GM12878 (cell line): Measurements from ENCODE around the gene CAPSL. TPM values are rescaled to one million over a fixed set of nuclear protein-coding genes. Genes with fewer than 3 reads are reported as not detected.

ENCODE experiments used
- ATAC-seq: fragments of 200-7000 bp; cut with Tn5 transposase; 3 replicates; pipeline ENCODE4 v1.9.1; 2020; ENCODE audit warnings: mild to moderate bottlenecking, moderate library complexity
- BruUV-seq: library from RNA; stranded (reverse); fragments of 400-500 nt; replicated peaks from 2 replicates; lab custom pipeline; 2021; lab: Mats Ljungman, UMichigan
- CTCF ChIA-PET: fragments of 300-600 bp; sonication (Branson Sonifier 250); formaldehyde crosslinking; extraction: SDS; loops from one replicate; lab custom pipeline; 2021; ENCODE audit warnings: inconsistent platforms; lab: Yijun Ruan, JAX
- POLR2A ChIA-PET: fragments of 350-600 bp; formaldehyde crosslinking; extraction: SDS; loops from one replicate; lab custom pipeline; 2021; ENCODE audit warnings: inconsistent platforms; lab: Charles Lee
- RAD21 ChIA-PET: fragments of 300-600 bp; sonication (Branson Sonifier 250); formaldehyde crosslinking; loops from one replicate; lab custom pipeline; 2023; ENCODE audit warnings: antibody characterized with exemption; ENCODE audit not compliant: unreplicated experiment; lab: Charles Lee
- SMC1A ChIA-PET: fragments of 300-600 bp; sonication (Branson Sonifier 250); formaldehyde crosslinking; loops from one replicate; lab custom pipeline; 2023; ENCODE audit not compliant: unreplicated experiment, uncharacterized antibody; lab: Charles Lee
- DNase-seq: peaks from one replicate; pipeline ENCODE4 v3.0.0-alpha.2; 2011; ENCODE audit warnings: low read depth, low spot score
- FAIRE-seq: peaks from 3 replicates; lab custom pipeline; 2011; peaks lifted over from hg19 to GRCh38; lab: Jason Lieb, UNC
- H2AFZ ChIP-seq: 2 replicates; pipeline ENCODE4 v1.6.0; 2011; ENCODE audit warnings: low read depth, low read length, control low read depth; ENCODE audit not compliant: control insufficient read depth
- H3K27ac ChIP-seq: 2 replicates; pipeline ENCODE4 v1.5.1; 2011; ENCODE audit warnings: control low read depth; ENCODE audit not compliant: control insufficient read depth, insufficient read depth
- H3K27me3 ChIP-seq, 2 experiments: replicated peaks in 1 of 2; 2 replicates each; pipeline versions ENCODE4 v1.6.0 to v1.6.1; 2011; ENCODE audit warnings: low read length in 1 of 2; ENCODE audit not compliant: control insufficient read depth in 2 of 2, insufficient read depth in 2 of 2
- H3K36me3 ChIP-seq, 2 experiments: 2 replicates each; pipeline ENCODE4 v1.5.1; 2011; ENCODE audit warnings: low read length in 1 of 2; ENCODE audit not compliant: control insufficient read depth in 2 of 2, insufficient read depth in 2 of 2
- H3K4me1 ChIP-seq: 2 replicates; pipeline ENCODE4 v1.6.1; 2011; ENCODE audit warnings: mild to moderate bottlenecking, low read length, moderate library complexity, mixed read lengths; ENCODE audit not compliant: control insufficient read depth, insufficient read depth
- H3K4me2 ChIP-seq: 2 replicates; pipeline ENCODE4 v1.6.0; 2011; ENCODE audit warnings: control low read depth; ENCODE audit not compliant: control insufficient read depth, insufficient read depth
- H3K4me3 ChIP-seq: fragments of 200-600 bp; sonication (generic); 2 replicates; pipeline ENCODE4 v1.5.1; 2016
- H3K79me2 ChIP-seq: 2 replicates; pipeline ENCODE4 v1.6.0; 2011; ENCODE audit warnings: low read length; ENCODE audit not compliant: control insufficient read depth, insufficient read depth
- H3K9ac ChIP-seq: 2 replicates; pipeline ENCODE4 v1.8.0; 2011; ENCODE audit warnings: low read length, control low read depth, mixed read lengths; ENCODE audit not compliant: control insufficient read depth, insufficient read depth
- H3K9me3 ChIP-seq: replicated peaks from 3 replicates; pipeline ENCODE4 v1.5.1; 2011; ENCODE audit warnings: mild to moderate bottlenecking, low read length; ENCODE audit not compliant: control insufficient read depth, insufficient read depth
- H4K20me1 ChIP-seq: 2 replicates; pipeline ENCODE4 v1.6.0; 2011; ENCODE audit not compliant: control insufficient read depth, insufficient read depth
- LARP7 ChIP-seq: fragments of 450-650 bp; IDR thresholded peaks from 2 replicates; pipeline ENCODE4 v1.6.1; 2017; ENCODE audit warnings: mild to moderate bottlenecking
- NR2F1 ChIP-seq: fragments of 450-650 bp; conservative IDR thresholded peaks from 2 replicates; pipeline ENCODE4 v1.6.1; 2017; ENCODE audit warnings: mild to moderate bottlenecking
- ZZZ3 ChIP-seq: IDR thresholded peaks from 2 replicates; pipeline ENCODE4 v1.6.1; 2011; ENCODE audit warnings: low read depth; ENCODE audit not compliant: control insufficient read depth, insufficient read length
- WGBS: methylation state at CpG from one replicate; pipeline ENCODE4 v1.1.6; 2016; ENCODE audit warnings: low lambda C conversion rate; ENCODE audit not compliant: insufficient replicate concordance, insufficient coverage; ENCODE audit errors: missing lambda C conversion rate; 5-methylcytosine and 5-hydroxymethylcytosine counted together
- in situ Hi-C: fragments of 300-500 bp; cut with MboI; formaldehyde crosslinking; loops from 9 replicates; pipeline ENCODE4 v1.14.3; 2018; ENCODE audit warnings: mixed read lengths
- intact Hi-C: fragments of 100-400 bp; cut with micrococcal nuclease; formaldehyde crosslinking; loops from one replicate; pipeline ENCODE4 v1.14.2; 2022; ENCODE audit not compliant: unreplicated experiment
- polyA plus RNA-seq, 11 experiments: library from polyadenylated mRNA; depleted of rRNA in 4 of 11; unstranded in 6 of 11; stranded (reverse) in 5 of 11; fragments of >200 nt; fragmentation: Nextera tagmentation in 4 of 11; fragmentation: Illumina TruSeq in 1 of 11; extraction: Ambion mirVana in 4 of 11; extraction: Trizol in 1 of 11; gene quantifications; 1 replicate in 1 of 11; 2 replicates in 10 of 11; pipeline versions ENCODE4 v1.2.1 to v1.2.3, GENCODE V29; 2011 to 2016; ENCODE audit warnings: inconsistent platforms in 2 of 11, missing spikeins in 2 of 11, low read depth in 1 of 11
- total RNA-seq, 4 experiments: library from RNA; depleted of rRNA in 3 of 4; stranded (reverse); fragments of >200 nt in 3 of 4; fragmentation: Illumina TruSeq in 1 of 4; extraction: Trizol in 1 of 4; gene quantifications; 2 replicates each; pipeline versions ENCODE4 v1.2.1 to v1.2.3, GENCODE V29; 2013 to 2021
- TF ChIP-seq, protein P1 (sequence below): fragments of 450-650 bp; IDR thresholded peaks from 2 replicates; pipeline ENCODE4 v1.6.1; 2016; ENCODE audit warnings: mild to moderate bottlenecking

Gene CAPSL
- total and polyA plus RNA-seq, 10 of the 15 experiments (the other 5 are each of a cell fraction or from before 2014, with no cell fraction given): 0.19 to 0.57 (median 0.20) TPM; not detected in 7

DNA sequence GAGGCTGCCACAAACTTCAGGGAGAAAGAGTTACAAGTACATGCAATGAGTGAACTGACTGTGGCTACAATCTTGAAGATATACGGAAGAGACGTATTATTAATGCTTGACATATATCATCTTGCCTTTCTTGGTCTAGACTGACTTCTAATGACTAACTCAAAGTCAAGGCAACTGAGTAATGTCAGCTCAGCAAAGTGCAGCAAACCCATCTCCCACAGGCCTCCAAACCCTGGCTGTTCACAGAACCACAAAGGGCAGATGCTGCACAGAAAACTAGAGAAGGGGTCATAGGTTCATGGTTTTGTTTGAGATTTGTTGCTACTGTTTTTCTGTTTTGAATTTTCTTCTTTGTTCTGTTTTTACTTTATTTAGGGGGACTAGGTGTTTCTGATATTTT is 60.8 kb downstream of the CAPSL start:
- no peak for DNase-seq
- in situ Hi-C loops: no loop called here
- ATAC-seq: peak; percentile 46
- CTCF ChIA-PET: no interaction called here
- Histone ChIP-seq H3K9ac (no peak overlapping the region), H3K27me3 (no peaks in the 10 kb centered on the region), H3K4me2 (no peak overlapping the region), H3K27ac (no peak overlapping the region), H3K36me3 (no peaks in the 10 kb centered on the region), H2AFZ (no peak overlapping the region), H4K20me1 (no peaks in the 10 kb centered on the region), H3K4me3 (no peak overlapping the region), H3K4me1 (peaks cover 11% of the 10 kb centered on the region), H3K9me3 (no peaks in the 10 kb centered on the region; the same call in 2 of the 3 replicates), H3K79me2 (no peaks in the 10 kb centered on the region)
- RAD21 ChIA-PET: no interaction called here
- SMC1A ChIA-PET: interaction anchor here (0.6 kb wide), 1 partner anchor 19 kb away, joined by 3 read pairs; no protein-coding TSS in a partner anchor
- FAIRE-seq: no peak
- POLR2A ChIA-PET: no interaction called here
- 43% methylated on average over 2 of the region's 2 CpGs for WGBS
- BruUV-seq: no TSS peak
- intact Hi-C loops: no loop called here
- TF ChIP-seq ZZZ3: no peak
- TF ChIP-seq NR2F1: peak; percentile 50; the same call in 1 of the 2 replicates

- in situ Hi-C loops (no loop called here), intact Hi-C loops (no loop called here)
- peak; percentile 77 for ATAC-seq
- Histone ChIP-seq H3K4me3 (no peak overlapping the region), H3K9ac (no peak overlapping the region), H3K9me3 (no peaks in the 10 kb centered on the region; the same call in 2 of the 3 replicates), H3K27ac (no peak overlapping the region), H4K20me1 (no peaks in the 10 kb centered on the region), H2AFZ (no peak overlapping the region), H3K4me1 (peaks cover 11% of the 10 kb centered on the region), H3K79me2 (no peaks in the 10 kb centered on the region), H3K36me3 (no peaks in the 10 kb centered on the region), H3K4me2 (0 out of 2 replicates have a peak overlapping the region, but pooled peaks have one; percentile 38), H3K27me3 (no peaks in the 10 kb centered on the region)
- FAIRE-seq: no peak
- SMC1A ChIA-PET: interaction anchor here (0.6 to 1.0 kb wide), 2 partner anchors 30 to 64 kb away, joined by 3 read pairs; no protein-coding TSS in a partner anchor
- DNase-seq: no peak
- CTCF ChIA-PET: no interaction called here
- WGBS: 25% methylated on average over 3 of the region's 3 CpGs
- RAD21 ChIA-PET: no interaction called here
- BruUV-seq: no TSS peak
- POLR2A ChIA-PET: interaction anchor here (1.2 kb wide), 1 partner anchor 23 kb away, joined by 3 read pairs; no protein-coding TSS in a partner anchor
- TF ChIP-seq, protein P1, sequence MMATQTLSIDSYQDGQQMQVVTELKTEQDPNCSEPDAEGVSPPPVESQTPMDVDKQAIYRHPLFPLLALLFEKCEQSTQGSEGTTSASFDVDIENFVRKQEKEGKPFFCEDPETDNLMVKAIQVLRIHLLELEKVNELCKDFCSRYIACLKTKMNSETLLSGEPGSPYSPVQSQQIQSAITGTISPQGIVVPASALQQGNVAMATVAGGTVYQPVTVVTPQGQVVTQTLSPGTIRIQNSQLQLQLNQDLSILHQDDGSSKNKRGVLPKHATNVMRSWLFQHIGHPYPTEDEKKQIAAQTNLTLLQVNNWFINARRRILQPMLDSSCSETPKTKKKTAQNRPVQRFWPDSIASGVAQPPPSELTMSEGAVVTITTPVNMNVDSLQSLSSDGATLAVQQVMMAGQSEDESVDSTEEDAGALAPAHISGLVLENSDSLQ: no peak
- no peak for TF ChIP-seq LARP7
These were observed 61.5 kb downstream of the CAPSL start for GRCh38 chr5:35876922-35877321.
